HG03521 (cell line): ENCODE results near the gene HNF1B.
"Not testable (repeated sequence)": the region's sequence is repeated elsewhere in the genome, so short reads cannot be mapped to it uniquely, and the experiment has no call there.

Source experiments
- ATAC-seq: cut with Tn5 transposase; IDR thresholded peaks from one replicate; pipeline ENCODE4 v1.9.1; 2021; ENCODE audit warnings: mild to moderate bottlenecking, moderate library complexity; ENCODE audit not compliant: unreplicated experiment

HNF1B gene

GRCh38 chr17:37708616-37709212, 36.1 kb downstream of the HNF1B start:
- ATAC-seq, result no peak

GRCh38 chr17:37708008-37708615, 36.7 kb downstream of the HNF1B start:
- ATAC-seq, result no peak

- no peak for ATAC-seq
These were observed 38.4 kb downstream of the HNF1B start for GRCh38 chr17:37706446-37706845.

- ATAC-seq, result no peak
These were observed 42.3 kb downstream of the HNF1B start for GRCh38 chr17:37702598-37702997.

- no peak for ATAC-seq
These were observed 43.4 kb downstream of the HNF1B start for GRCh38 chr17:37701496-37701898.

GRCh38 chr17:37700881-37701280, 44.0 kb downstream of the HNF1B start:
- no peak for ATAC-seq

GRCh38 chr17:37699285-37699973, 45.4 kb downstream of the HNF1B start:
- ATAC-seq, result no peak

GRCh38 chr17:37698911-37699255, 46.0 kb downstream of the HNF1B start:
- ATAC-seq, result no peak

- ATAC-seq, result no peak
These were observed 46.5 kb downstream of the HNF1B start for GRCh38 chr17:37698132-37698910.

- no peak for ATAC-seq
These were observed 47.5 kb downstream of the HNF1B start for GRCh38 chr17:37697381-37697780.

- no peak for ATAC-seq
These were observed 48.5 kb downstream of the HNF1B start for GRCh38 chr17:37696366-37696765.

- ATAC-seq, result no peak
These were observed 49.1 kb downstream of the HNF1B start for GRCh38 chr17:37695726-37696125.

GRCh38 chr17:37694734-37695133, 50.1 kb downstream of the HNF1B start:
- no peak for ATAC-seq

GRCh38 chr17:37693328-37693727, 51.5 kb downstream of the HNF1B start:
- ATAC-seq, result no peak

GRCh38 chr17:37691807-37692206, 53.1 kb downstream of the HNF1B start:
- ATAC-seq, result no peak

- ATAC-seq, result no peak
These were observed 55.5 kb downstream of the HNF1B start for GRCh38 chr17:37689317-37689716.

- no peak for ATAC-seq
These were observed 61.3 kb downstream of the HNF1B start for GRCh38 chr17:37683454-37683984.

- no peak for ATAC-seq
These were observed 62.9 kb downstream of the HNF1B start for GRCh38 chr17:37682007-37682406.

- not testable (repeated sequence) for ATAC-seq
These were observed 64.9 kb downstream of the HNF1B start for GRCh38 chr17:37679995-37680394.

GRCh38 chr17:37678036-37678435, 66.8 kb downstream of the HNF1B start:
- no peak for ATAC-seq

GRCh38 chr17:37677021-37677420, 67.8 kb downstream of the HNF1B start:
- ATAC-seq, result no peak
